ENCODE data around the gene MT2A.
A peak's percentile ranks its signal among the peaks of the same experiment; 100 is the strongest.
"Not testable (repeated sequence)": the region's sequence is repeated elsewhere in the genome, so short reads cannot be mapped to it uniquely, and the experiment has no call there.

MT2A gene

GRCh38 chr16:56601325-56601724 is 7.1 kb upstream of the MT2A start:
- DNase-seq: no peak

- peak; percentile 18 for DNase-seq
Measured at GRCh38 chr16:56603589-56603988, 4.8 kb upstream of the MT2A start.

GRCh38 chr16:56604966-56605365 is 3.4 kb upstream of the MT2A start:
- DNase-seq: no peak

- DNase-seq: no peak
Measured at GRCh38 chr16:56605475-56605874, 2.9 kb upstream of the MT2A start.

- no peak for DNase-seq
Measured at GRCh38 chr16:56606071-56606475, 2.3 kb upstream of the MT2A start.

- no peak for DNase-seq
Measured at GRCh38 chr16:56606476-56607108, 1.8 kb upstream of the MT2A start.

- no peak for DNase-seq
Measured at GRCh38 chr16:56607109-56607618, 1.2 kb upstream of the MT2A start.

GRCh38 chr16:56607675-56608042 is 725 bp upstream of the MT2A start:
- no peak for DNase-seq

GRCh38 chr16:56608876-56609462 is 585 bp downstream of the MT2A start:
- no peak for DNase-seq

GRCh38 chr16:56609463-56609921 is 1.1 kb downstream of the MT2A start:
- peak; percentile 70 for DNase-seq

GRCh38 chr16:56610017-56610608 is 1.7 kb downstream of the MT2A start:
- peak; percentile 68 for DNase-seq

GRCh38 chr16:56610609-56611111 is 2.3 kb downstream of the MT2A start:
- no peak for DNase-seq

GRCh38 chr16:56611281-56611833 is 3.0 kb downstream of the MT2A start:
- no peak for DNase-seq

- no peak for DNase-seq
Measured at GRCh38 chr16:56613706-56614105, 5.3 kb downstream of the MT2A start.

GRCh38 chr16:56614549-56614991 is 6.2 kb downstream of the MT2A start:
- DNase-seq: no peak

GRCh38 chr16:56615353-56615752 is 7.0 kb downstream of the MT2A start:
- DNase-seq: no peak

- no peak for DNase-seq
Measured at GRCh38 chr16:56616608-56617211, 8.3 kb downstream of the MT2A start.

GRCh38 chr16:56617212-56618085 is 9.1 kb downstream of the MT2A start:
- no peak for DNase-seq

GRCh38 chr16:56618138-56618537 is 9.8 kb downstream of the MT2A start:
- no peak for DNase-seq

GRCh38 chr16:56620339-56620897 is 12.0 kb downstream of the MT2A start:
- no peak for DNase-seq

GRCh38 chr16:56621665-56622445 is 13.5 kb downstream of the MT2A start:
- DNase-seq: not testable (repeated sequence)
